Placental pericyte (primary cell): ENCODE results near the gene PSMB5. TPM values are rescaled to one million over a fixed set of nuclear protein-coding genes. Genes with fewer than 3 reads are reported as not detected.

ENCODE experiments used
- total RNA-seq: library from RNA; depleted of rRNA; stranded (reverse); fragments of >200 nt; gene quantifications from 2 replicates; pipeline ENCODE4 v1.2.3, GENCODE V29; 2012

The PSMB5 gene
- total RNA-seq: 156 and 197 TPM in 2 replicates

GRCh38 chr14:23034498-23035302 lies at the start of gene PSMB5:
PSMB5 (minus strand) TSS chr14:23034900; CDS start chr14:23034881, 19 bp downstream.

GRCh38 chr14:23056956-23057756 lies 22.5 kb upstream of the PSMB5 start, which contains the start of gene CDH24:
CDH24 (minus strand) TSS chr14:23057520; CDS start chr14:23055733, 1,787 bp downstream.

DNA sequence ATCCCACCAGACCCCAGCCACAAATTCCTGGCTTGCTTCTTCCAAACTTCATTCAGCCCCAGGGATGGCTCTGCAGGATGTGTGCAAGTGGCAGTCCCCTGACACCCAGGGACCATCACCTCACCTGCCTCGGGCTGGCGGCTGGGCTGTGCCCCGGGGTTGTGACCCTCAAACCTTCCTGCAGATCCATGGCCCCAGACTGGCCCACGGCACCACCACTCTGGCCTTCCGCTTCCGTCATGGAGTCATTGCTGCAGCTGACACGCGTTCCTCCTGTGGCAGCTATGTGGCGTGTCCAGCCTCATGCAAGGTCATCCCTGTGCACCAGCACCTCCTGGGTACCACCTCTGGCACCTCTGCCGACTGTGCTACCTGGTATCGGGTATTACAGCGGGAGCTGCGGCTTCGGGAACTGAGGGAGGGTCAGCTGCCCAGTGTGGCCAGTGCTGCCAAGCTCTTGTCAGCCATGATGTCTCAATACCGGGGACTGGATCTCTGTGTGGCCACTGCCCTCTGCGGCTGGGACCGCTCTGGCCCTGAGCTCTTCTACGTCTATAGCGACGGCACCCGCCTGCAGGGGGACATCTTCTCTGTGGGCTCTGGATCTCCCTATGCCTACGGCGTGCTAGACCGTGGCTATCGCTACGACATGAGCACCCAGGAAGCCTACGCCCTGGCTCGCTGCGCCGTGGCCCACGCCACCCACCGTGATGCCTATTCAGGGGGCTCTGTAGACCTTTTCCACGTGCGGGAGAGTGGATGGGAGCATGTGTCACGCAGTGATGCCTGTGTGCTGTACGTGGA lies 7.7 kb upstream of the PSMB5 start, which contains the start of gene PSMB11:
PSMB11 (plus strand) TSS at position 51 of the 804 bp plus-strand sequence; CDS start at position 65, 14 bp downstream.

GRCh38 chr14:23009939-23010726 lies 24.6 kb downstream of the PSMB5 start, which contains the start of gene C14orf93:
C14orf93 (minus strand) TSS chr14:23010143; CDS start chr14:22999023, 11,120 bp downstream.

DNA sequence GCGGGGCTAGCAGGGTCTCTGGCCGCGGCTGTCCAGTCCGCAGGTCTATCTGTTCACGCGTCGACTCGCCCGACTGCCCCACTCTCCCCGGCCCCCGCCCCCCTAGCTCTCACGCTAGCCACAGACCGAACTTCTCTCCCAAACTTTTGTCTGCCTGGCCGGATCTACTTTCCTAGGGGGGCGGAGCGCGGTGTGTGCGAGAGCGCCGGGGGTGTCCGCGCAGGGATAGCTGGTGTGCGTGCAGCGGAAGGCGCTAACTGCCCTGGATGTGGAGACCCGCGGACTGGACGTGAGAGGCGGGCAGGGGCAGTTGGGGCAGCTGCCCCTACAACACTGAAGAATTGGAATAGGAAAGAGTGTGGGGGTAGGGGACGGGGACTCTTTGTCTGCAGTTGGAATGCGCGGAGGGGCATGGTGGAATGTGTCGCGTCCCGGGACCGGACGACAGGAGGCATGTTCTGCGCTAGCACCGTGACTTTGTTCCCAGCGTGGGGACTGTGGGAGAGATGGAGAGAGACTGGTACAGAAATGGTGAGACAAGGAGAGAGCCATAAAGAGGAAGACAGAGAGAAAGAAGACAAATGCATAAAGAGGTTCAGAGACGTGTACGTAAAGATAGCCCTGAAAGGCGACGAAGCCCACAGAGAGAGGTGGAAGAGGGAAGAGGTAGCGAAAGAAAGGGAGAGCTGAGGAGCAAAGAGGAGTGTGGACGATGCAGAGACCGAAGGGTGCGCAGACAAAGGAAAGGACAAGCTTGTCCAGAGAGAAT lies 52.0 kb downstream of the PSMB5 start, which contains the start of gene AJUBA:
AJUBA (minus strand) TSS at position 75 of the 769 bp plus-strand sequence. CDS start 285 bp downstream, outside the sequence.

Other genes starting within 250 kb of the PSMB5 start
- 7.4 and 26.5 TPM in 2 replicates for gene SLC7A7, start 219.5 kb downstream of the PSMB5 start, total RNA-seq
- gene MRPL52, start 205.0 kb downstream of the PSMB5 start, total RNA-seq: 35.5 and 42.1 TPM in 2 replicates
- gene MMP14, start 198.3 kb downstream of the PSMB5 start, total RNA-seq: 664 and 991 TPM in 2 replicates
- 147 and 218 TPM in 2 replicates for gene LRP10, start 163.2 kb downstream of the PSMB5 start, total RNA-seq
- gene REM2, start 151.7 kb downstream of the PSMB5 start, total RNA-seq: 0.22 TPM in 1 of 2 replicates, not detected in the other
- gene RBM23, start 115.8 kb downstream of the PSMB5 start, total RNA-seq: 109 and 135 TPM in 2 replicates
- 81.0 and 87.8 TPM in 2 replicates for gene PRMT5, start 105.5 kb downstream of the PSMB5 start, total RNA-seq
- 19.7 and 32.2 TPM in 2 replicates for gene HAUS4, start 77.8 kb downstream of the PSMB5 start, total RNA-seq
- 50.4 and 91.7 TPM in 2 replicates for gene AJUBA, start 52.3 kb downstream of the PSMB5 start, total RNA-seq
- gene C14orf93, start 24.8 kb downstream of the PSMB5 start, total RNA-seq: 6.2 and 6.6 TPM in 2 replicates
- not detected in 2 replicates for gene PSMB11, start 7.3 kb upstream of the PSMB5 start, total RNA-seq
- gene CDH24, start 22.6 kb upstream of the PSMB5 start, total RNA-seq: 3.1 and 9.2 TPM in 2 replicates
- 73.5 and 107 TPM in 2 replicates for gene ACIN1, start 60.2 kb upstream of the PSMB5 start, total RNA-seq
- 35.7 and 41.2 TPM in 2 replicates for gene C14orf119, start 60.6 kb upstream of the PSMB5 start, total RNA-seq
- not detected in 2 replicates for gene CIROP, start 70.1 kb upstream of the PSMB5 start, total RNA-seq
- not detected in 2 replicates for gene CEBPE, start 84.4 kb upstream of the PSMB5 start, total RNA-seq
- 1.1 TPM in 2 replicates for gene SLC7A8, start 148.8 kb upstream of the PSMB5 start, total RNA-seq
- gene RNF212B, start 203.0 kb upstream of the PSMB5 start, total RNA-seq: not detected in 2 replicates